Fibroblast of skin of right biceps (primary cell): ENCODE data around the gene UROC1.

Source experiments
- DNase-seq: peaks from one replicate; pipeline ENCODE4 v3.0.0-alpha.2; 2013

UROC1 gene

DNA sequence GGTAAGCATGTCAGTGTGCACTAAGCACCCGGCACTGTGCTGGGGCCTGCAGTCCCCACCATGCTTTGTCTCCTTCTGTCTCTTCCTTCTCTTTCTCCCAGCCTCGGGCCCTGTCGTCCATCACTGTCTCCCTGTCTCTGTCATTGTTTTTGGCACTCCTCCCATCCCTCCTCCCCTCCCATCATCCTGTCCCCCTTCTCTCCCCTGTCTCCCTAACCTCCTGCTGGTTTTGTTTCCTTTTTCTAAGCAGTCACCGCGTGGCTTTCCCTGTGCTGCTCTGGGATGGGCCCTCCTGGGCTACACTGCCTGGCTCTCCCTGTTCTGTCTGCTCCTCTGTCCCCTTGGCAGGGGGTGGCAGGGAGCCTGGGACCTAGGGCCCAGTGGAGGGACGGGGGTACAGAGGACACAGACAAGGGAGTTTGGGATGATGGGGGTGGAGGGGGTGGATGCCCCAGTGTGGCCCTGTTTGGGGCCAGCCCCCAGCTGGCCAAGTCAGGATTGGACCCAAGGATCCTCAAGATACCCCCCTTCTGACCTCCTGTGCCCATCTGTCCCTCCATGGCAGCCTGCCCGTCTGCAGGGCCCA is 12.1 kb upstream of the UROC1 start:
- no peak for DNase-seq

DNA sequence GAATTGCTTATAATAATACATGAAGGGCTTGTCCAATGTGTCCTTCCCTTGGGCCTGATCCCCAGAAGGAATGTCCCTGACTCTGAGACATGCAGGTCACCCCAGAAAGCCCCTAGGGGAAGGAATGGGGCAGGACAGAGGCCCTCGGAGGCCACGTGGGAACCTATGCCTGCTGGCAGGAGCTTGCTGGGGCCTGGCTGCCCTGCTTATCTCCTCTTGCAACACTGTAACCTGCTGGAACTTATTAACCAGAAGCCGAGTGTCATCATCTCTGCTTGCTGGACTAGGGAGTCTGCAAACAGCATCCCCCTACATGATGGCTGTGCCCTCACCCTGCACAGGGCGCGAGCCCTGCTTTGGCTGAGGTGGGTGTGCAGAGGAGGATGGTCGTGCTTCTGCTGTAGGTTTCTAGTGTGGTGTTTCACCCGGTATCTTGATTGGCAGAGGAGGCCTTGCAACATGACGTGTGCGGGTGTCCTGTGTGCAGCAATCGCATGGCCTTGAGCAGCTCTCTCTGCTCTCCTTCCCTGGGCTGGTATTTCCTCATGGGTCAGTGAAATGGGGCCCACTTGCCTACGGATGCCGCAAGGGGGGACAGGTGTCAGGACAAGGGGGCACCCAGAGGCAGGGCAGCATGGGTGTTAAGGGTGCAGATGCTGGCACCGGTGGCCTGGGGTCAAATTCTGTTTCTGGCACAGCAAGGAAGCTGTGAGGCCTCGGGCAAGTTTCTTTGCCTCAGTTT is 11.4 kb upstream of the UROC1 start:
- peak; percentile 7 for DNase-seq

DNA sequence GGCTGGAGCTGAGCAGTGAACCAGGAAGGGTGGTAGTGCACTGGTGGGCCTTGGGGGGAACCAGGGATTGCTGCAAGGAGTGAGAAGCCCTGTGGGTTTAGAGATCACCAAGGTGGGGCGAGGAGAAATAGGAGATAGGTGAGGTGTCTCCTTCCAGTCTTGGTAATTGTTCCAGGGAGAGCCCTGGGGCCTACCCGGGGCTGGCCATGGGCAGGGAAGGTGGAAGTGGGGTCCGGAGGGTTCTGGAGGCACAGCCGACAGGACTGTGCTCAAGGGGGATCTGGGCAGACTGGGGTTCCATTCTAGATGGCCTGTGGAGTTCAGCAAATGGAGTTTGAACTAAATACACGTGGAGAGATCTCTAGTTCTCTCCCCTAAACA is 10.8 kb upstream of the UROC1 start:
- DNase-seq: no peak

DNA sequence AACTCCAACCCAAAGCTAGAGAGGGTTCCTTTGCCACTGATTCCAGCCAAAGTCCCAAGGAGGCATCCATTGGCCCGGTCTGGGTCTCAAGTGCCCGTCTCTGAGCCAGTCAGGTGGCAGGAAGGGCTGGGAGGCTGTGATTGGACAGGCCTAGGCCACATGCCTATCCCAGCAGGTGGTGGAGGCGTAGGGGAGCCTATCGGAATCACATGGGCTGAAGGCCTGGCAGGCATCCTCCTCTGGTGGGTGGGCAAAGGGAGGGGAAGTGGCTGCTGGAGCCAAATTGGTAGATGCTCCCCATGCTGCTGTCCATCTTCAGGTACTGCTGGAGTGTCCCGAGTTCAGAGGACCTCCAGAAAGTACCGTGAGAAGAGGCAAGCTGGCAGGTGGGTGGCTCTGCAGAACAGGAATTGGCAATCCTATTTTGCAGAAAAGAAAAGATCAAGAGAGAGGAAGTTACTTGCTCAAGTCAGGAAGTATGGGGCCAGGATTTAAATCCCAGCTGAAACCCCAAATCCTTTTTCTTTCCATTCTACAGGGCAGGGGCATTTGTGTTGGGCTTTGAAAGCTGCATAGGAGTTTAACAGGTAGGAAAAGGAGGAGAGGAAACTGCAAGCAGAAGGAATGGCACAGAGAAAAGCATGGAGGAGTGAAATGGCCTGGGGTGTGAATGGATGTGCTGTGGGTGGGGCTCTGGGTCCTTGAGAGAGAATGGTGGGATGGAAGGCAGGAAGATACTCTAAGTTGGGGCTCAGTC is 10.1 kb upstream of the UROC1 start:
- no peak for DNase-seq

DNA sequence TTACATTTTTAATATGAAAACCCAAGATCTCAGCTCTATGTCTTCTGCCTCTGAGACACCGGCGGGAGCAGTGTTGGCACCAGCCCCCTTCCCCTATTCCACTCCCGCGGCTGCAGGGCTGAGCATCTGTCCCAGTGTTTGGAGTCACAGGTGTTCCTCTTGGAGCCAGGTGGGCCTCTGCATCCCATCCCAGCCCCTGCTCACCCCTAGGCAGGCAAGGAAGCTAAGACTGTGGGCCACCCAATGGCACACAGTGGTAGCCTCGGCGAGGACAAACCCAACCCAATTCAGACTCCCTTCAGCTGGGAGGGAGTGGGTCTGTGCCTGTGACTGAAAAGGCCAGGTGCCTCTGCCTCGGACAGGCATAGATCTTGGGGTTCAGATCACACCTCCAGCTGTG is 9.4 kb upstream of the UROC1 start:
- no peak for DNase-seq

DNA sequence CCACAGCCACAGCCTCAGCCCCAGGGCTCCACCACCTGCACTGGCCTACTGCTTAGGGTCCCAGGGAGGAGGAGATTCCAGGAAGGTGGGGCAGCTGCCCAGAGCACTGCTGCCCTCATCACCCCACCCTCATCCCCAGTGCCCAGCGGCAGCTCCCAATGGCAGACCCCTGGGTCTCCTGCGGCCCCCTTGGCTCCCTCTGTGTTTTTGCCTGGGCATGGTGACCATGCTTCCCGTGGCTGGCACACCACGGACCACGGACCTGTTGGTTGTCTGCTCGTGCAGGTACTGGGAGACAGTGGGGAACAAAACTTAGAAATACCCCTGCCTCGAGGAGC is 9.1 kb upstream of the UROC1 start:
- DNase-seq: no peak

DNA sequence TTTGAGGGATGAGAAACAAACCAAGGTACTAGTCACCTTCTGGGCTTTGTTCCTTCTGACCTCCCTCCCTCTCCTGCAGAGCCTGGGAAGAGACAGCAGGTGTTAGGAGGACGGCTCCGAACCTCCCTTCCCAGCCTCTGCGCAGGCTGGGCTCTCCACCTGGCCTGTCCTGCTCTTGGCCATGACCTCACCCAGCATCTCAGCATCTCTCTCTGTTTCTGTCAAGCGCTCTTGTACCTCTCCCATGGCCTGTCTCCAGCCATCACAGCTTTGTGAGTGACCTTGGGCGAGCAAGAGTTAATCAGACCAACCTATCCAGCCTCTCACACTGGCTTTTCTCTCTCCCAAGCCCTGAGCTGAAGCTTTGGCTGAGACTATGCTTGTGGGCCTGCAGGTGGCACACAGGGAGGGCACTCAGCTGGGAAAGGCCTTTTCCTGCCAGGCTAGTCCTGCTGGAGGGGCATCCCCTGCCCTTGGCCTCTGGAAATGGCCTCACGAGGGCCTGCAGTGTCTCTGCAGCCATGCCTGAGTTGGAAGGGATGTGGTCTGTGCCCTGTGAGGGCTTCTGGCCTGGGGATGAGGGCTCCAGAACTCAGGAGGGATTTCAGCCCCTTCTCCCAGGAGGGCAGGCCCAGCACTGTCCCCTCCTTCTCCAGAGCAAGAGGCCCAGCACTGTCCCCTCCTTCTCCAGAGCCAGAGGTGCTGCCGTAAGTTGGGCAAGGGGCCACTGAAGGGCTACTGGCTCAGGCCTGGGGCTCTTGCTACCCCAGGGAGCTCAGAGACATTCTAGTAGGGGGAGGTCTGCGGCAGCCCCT is 8.5 kb upstream of the UROC1 start:
- DNase-seq: no peak

DNA sequence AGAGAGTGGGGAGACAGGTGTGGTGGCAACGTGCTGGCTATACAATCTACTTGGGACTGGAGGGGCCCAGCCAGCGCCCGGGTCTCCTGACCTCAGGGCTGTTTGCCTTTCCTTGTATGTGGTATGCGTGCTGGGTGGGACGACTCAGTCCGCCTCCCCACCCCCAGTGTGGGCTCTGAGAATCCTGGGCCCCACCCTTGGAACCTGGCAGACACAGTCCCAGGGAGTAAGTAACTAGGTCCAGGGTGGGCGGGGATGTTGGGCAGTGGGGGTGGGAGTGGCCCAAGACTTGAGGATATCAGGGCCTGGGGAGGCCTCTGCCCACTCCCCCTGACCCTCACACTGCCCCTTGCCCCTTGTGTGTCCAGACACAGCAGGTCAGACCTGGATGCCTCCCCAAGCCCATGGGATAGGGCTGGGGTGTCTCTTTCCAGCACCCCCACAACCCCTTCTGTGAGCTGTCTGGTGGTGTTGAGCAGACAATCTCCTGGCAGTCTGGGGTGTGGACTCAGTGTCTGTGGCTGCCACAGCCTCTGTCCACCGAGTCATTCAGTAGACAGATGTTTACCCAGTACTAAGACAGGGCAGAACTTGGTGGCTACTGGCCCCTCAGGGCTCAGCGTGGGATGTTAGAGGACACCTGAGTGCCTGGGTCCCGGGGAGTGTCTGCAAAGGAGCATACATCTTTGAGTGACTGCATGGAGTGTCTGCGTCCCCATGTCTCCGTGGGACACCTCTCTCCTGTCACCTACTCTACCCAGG is 7.7 kb upstream of the UROC1 start:
- no peak for DNase-seq

DNA sequence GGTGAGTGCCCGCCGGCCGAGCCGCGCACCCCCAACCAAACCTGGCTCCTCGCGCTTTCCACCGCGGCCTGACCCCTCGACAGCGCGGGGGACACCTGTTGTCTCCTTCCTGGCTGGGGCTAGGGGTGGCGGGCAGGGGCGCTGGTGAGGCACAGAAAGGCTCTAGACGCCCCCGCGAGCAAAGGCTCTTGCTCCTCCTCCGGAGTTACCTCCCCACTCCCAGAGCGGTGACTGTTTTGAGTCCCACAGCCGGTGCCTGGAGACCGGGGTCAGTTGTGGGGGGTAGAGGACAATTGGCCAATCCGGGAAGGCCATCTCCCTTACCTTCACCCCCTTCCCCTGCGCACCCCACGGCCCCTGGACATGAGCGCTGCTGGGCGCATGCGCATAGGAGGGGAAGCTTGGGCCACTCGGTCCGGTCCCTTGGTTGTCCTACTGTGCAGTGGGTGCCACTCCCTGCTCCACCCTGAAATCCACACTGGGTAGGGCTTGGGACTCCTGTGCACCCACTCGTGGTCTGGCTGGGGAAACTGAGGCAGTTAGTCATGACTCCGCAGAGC is 6.9 kb upstream of the UROC1 start:
- no peak for DNase-seq

DNA sequence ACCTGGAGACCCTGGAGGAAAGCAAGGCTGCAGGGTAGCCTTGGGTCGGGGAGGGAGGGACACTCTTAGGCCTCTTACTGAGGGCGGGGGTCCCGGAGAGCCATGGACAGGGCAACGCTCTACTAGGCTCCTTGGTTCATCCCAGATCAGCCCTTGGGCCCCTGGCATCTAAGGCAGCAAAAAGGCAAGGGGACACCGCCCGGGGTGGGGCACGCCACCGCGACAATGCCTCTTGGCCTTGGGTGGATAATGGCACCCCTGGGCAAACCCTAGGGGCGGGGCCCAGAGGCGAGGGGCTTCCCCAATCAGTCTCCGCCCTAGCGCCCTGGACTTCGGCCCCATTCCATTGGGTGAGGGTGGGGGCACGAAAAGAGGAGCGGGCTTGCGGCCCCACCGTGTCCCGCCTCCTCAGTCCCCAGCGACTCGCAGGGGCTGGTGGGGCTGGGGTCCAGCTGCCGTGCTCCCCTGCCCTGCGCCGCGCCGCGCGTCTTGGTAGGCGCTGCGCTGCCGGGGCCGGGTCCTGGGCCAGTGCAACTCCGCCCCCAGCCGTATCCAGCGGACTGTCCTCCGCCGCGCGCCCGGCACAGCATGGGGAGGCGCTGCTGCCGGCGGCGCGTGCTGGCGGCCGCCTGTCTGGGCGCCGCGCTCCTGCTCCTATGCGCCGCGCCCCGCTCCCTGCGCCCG is 6.3 kb upstream of the UROC1 start, which contains the start of gene CHST13:
Gene CHST13, plus strand, starts transcription at position 411 of the 684 bp plus-strand sequence. Its CDS starts 178 bp downstream, at position 589.
- peak; percentile 36 for DNase-seq

DNA sequence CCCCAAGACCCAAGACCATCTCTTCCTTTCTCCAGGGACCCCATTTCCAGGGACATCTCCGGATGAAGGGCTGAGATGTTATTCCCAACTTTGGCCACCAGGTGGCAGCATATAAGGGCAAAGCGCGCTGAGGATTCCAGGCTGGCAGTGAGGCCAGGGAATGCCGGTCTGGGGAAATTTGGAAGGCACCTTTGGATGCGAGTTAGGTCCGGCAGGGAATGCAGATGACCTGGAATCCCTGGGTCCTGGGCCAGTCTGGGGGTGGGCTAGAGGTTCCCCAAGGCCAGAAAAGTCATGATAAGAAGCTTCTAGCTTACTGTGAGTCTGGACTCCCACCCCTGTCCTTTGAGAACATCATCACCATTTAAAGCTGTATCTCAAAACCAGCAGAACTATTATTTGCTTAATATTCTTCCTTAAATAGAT is 4.8 kb upstream of the UROC1 start:
- peak; percentile 42 for DNase-seq

DNA sequence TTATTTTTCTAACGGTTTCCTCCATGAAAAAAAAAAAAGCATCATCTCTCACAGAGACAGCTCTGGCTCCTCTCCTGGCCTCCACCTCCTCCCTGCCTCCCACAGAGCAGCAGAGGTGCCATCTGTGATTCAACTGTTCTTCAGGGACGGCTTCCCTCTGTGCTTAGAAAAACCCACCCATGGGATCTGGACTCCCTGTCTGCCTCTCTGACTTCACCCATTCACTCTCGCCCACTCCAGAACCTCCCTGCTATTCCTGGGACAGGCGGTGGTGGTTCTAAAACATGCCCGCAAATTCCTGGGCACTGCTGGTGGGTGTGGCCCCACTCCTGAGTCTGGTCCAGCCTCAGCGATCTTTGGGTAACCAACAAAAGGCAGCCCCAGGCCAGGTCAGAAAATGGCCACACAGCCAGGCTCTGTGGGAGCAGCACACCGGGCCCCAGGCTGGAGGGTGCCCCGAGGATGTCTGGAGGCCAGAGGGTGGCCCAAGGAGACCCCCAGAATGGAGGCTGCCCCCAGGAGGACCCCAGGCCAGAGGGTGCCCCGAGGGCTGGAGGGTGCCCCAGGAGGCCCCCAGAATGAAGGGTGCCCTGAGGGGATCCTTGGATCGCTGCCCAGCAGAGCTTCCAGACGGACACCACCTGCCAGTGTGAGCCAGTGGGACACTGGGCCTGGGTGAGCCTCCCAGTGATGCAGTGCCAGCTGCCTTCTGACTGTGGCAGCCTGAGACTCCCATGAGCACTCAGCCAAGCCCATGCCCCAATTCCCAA is 3.7 kb upstream of the UROC1 start:
- DNase-seq: no peak

DNA sequence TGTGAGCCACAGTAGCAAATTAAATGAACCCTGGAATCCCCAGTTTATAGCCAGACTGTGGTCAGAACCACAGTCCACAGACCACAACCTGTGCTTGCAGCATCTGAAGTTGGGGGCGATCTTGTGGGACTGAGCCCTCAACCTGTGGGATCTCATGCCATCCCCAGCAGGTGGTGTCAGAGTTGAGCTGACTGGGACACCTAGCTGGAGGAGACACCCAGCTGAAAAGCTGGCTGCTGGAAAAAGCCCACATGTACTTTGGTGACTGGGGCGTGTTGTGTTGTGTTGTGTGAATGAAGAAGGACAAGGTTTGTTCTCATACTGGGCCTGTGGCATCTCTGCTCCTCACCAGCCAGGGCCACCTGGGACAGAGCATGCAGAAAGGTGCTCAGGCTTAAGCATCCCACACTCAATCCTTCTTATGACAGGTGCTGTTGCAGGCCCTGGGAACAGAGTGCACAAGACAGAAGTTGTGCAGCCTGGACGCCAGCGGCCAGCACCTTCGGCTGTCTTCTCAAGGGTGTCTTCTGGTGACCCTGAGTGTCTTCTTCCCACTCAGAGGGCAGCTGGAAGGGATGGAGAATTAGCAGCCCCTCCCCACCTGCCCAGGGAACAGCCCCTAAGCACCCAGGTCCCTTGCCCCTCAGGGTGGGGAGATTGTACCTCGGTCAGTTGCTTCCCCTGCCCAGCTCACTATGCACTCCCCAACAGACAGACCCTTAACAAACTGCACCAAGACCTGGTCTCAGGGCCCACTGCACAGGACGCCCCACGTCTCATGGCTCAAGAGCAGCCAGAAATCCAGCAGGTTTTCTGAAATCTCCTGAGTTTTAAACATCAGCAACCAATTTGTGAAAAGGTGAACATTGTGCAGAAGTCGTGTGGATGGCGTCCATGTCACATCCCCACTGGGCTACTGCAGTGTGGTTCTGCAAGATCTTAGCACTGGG is 2.2 kb upstream of the UROC1 start:
- no peak for DNase-seq

DNA sequence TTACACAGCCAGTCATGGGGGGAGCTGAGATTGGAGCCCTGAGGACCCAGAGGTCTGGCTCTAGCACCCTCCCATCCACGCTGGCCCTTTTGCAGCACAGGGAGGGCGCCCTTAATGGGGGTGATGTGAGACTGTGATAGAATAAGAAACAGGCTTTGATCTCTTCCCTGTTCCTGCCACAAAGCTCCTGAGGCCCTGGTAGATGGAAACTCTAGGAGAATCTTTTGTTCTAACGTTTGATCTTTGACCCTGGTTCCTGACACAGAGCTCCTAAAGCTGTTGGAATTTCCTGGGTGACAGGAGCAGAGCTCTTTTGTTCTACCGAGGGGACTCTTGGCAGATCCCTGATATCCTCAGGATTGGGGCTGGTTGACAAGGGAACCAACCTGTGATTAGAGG is 1.2 kb upstream of the UROC1 start:
- DNase-seq: no peak

DNA sequence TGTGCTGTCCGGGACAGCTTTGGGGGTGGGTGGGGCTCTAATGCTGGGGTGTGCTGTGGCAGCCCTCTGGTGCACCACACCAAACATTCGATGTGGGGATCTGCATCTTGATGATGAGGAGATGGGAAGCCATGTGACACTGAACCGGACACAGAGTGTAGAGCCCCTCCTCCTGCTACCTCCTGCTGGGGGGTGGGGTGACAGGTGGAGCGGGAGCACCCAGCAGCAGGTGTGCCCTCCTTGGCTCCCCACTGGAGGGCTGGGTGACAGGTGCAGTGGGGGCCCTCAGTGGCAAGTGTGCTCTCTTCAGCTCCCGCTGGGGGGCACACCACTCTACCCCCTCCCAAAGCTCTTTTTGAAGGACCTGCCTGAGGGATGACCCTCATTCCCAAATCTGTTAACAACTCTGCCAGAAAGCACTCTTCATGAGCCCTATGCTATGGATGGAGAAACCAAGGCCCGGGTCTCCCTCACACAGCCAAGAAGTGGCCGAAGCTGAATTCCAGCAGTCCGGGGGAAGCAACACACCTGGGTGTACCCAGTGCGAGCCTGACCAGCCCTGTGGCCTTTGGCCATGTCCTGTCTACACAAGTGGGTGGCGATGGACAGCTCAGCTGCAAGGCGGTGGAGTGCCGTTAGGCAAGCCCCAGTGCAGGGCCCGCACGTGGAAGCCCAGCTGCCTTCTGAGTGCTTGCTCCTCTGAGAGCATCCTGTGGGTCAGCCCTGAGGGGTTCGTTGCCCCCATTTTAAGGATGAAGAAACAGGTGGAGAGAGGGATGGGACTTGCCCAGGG is 609 bp upstream of the UROC1 start:
- no peak for DNase-seq

DNA sequence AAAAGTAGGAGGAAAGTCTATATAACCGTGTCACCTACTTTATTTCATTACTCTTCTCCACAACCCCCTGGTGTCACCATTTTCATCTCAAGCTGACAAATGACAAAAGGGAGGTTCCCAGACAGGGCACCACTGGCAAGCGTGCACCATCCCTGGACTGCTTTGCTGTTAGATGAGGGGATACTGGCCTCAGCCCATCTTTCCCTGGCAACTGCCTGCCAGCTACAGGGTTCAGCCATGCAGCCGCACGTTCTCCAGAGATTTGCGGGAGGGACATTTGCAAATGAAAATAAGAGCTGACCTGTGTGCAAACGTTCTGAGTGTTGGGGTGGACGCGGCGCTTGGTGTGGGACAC is 660 bp downstream of the UROC1 start:
- DNase-seq: no peak

DNA sequence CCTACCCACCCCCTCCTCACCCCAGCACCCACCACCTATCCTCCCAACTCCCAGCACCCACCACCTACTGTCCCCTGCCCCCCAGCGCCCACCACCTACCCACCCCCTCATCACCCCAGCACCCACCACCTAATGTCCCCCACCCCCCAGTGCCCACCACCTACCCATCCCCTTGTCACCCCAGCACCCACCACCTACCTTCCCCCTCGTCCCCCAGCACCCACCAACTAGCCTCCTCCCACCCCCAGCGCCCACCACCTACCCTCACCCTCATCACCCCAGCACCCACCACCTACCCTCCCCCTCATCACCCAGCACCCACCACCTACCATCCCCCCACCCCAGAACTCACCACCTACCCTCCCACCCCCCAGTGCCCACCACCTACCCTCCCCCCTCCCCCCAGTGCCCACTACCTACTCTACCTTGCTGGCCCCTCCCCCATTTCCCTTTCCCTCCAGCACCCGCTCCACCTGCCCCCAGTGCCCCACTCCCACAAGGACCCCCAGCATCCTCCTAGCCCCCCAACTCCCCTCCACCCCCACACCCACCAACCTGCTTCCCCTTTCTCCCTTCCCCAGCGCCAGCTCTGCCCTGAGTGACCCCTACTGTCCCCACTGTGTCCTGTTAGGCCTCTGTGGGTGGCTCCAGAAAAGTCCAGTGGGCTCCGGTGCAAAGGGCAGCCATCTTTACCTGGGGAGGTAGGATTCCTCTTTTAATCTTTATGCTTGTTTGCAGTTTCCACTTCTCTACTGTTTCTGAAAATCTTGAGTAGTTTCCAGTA is 1.2 kb downstream of the UROC1 start:
- no peak for DNase-seq
